GM19455 (cell line): ENCODE data around the gene LCN2.
A peak's percentile ranks its signal among the peaks of the same experiment; 100 is the strongest.

ENCODE experiments used
- ATAC-seq: cut with Tn5 transposase; IDR thresholded peaks from one replicate; pipeline ENCODE4 v1.9.1; 2021; ENCODE audit not compliant: unreplicated experiment

Gene LCN2

DNA sequence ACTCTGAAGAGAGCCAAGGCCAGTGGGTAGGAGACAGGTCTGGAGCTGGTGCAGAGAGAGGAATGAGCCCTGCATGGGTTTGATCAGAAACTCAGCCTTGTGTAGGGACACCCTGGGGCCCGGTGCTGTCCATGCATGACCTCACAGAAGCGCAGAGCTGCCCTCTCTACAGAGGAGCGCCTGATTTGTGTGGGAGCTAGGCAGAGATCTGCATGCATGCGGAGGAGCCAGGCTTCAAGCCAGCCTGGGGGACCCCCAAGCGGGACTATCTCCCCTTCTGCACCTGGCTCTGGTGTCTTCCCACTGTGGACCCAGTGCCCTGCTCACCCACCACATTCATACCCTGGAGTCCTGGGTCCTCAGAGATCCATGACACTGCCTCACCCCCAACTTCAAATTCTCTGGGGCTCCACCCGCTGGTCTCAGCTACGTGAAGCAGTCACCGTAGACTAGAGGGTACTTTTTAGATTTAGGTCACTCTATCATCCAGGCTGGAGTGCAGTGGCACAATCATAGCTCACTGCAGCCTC, 2.6 kb upstream of the LCN2 start:
- ATAC-seq = no peak

DNA sequence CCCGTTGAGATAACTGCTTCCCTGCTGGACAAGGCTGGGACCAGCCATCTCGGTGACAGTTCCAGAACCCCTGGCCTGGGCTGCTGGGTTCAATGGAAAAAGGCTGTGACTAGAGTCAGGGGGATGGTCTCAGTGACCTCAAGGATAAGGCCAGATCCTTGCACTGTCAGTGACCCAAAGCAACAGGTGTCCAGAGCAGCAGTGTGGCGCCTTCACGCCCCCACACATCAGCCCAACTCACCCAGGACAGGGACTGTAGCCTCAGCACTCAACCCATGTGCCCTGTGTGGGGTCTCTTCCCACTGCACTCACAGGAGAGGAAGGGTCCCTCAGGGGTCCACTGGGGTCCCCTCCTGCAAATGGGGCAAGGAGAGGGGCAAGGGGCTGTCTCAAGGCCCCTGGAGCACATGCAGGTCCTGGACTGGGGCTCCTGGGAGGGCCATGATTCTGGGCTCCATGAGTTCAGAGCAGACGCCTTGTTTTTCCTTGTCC, 698 bp upstream of the LCN2 start:
- ATAC-seq = no peak

DNA sequence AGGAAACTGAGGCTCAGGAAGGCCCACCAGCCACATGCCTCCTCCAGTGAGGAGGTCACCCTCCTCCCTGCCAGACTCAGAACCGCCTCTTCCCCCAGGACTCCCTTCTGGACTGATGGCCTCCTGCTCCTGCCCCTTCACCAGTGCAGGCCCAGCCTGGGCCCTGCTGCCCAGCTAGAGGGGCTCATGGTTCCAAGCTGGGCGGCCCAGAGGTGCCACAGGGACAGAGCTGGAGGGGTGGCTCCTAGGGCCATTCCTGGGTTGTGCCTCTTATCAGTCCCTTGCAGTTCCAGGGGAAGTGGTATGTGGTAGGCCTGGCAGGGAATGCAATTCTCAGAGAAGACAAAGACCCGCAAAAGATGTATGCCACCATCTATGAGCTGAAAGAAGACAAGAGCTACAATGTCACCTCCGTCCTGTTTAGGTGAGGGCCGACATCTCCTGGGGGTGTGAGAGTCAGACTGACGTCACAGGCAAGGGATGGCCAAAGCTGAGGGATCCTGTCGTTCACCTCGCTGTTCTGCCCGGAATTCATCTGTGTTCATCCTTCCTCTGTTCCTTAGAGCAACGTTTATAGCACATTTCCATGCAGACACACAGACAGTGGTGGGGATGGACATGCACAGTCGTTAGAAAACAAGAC, 819 bp downstream of the LCN2 start:
- no peak for ATAC-seq

DNA sequence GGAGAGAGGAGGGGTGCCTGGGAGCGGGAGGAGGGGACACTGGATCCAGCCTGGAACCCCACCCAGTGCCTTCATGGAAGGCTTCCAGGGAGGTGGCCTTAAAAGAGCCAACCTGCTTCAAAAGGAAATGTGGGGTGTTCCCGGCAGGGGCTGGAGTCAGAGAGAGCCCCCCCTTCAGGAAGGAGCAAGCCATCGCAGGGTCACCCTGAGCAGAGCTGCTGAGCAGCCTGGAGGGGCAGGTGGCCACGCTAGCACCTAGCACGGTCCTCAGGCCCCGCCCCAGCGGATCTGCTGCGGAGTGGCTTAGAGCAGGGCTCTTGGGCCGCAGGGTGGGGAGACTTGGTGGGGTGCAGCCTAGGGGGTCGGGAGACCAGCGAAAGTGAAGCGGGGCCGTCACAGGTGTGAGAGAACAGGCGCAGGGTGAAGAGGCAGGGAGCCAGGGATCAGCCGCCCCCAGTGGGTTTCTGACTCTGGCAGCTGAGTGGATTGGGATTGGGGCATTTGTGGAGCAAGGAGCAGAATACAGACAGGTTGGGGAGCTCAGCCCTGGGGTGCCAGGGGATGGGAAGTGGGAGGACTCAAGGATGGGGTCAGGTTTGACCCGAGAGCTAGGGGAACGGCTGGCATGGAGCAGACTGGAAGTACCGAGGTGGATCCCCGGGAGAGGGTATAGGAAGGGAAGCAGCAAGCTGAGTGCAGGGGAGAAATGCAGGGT, 1.5 kb downstream of the LCN2 start:
- no peak for ATAC-seq

DNA sequence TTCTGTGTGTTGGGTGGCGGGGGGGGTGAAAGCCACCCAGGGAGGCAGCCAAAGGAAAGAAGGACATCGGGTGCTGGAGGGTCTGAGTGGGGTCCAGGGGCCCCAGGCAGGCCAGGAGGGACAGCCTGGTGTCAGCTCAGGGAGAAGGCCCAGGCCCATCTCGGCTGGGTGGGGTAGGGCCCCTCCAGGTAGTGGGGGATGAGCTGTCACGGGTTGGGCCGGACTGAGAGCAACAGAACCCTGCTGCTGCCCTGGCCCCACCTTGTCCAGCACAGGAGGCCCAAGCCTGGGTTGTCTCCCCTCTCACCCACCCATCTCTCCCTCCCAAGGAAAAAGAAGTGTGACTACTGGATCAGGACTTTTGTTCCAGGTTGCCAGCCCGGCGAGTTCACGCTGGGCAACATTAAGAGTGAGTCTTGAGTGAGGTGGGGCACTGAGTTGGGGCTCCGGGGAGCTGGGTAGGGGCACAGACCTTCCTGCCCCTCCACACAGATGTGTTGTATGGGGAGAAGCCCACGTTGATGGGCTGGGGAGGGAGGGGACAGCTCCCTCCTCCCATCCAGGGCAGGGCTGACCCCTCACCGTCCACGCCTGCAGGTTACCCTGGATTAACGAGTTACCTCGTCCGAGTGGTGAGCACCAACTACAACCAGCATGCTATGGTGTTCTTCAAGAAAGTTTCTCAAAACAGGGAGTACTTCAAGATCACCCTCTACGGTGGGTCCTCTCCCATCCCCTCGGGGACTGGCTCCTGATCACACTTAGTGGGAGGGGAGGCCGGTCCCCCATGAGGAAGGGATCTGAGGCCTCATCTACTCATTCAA, 2.3 kb downstream of the LCN2 start:
- ATAC-seq = no peak

DNA sequence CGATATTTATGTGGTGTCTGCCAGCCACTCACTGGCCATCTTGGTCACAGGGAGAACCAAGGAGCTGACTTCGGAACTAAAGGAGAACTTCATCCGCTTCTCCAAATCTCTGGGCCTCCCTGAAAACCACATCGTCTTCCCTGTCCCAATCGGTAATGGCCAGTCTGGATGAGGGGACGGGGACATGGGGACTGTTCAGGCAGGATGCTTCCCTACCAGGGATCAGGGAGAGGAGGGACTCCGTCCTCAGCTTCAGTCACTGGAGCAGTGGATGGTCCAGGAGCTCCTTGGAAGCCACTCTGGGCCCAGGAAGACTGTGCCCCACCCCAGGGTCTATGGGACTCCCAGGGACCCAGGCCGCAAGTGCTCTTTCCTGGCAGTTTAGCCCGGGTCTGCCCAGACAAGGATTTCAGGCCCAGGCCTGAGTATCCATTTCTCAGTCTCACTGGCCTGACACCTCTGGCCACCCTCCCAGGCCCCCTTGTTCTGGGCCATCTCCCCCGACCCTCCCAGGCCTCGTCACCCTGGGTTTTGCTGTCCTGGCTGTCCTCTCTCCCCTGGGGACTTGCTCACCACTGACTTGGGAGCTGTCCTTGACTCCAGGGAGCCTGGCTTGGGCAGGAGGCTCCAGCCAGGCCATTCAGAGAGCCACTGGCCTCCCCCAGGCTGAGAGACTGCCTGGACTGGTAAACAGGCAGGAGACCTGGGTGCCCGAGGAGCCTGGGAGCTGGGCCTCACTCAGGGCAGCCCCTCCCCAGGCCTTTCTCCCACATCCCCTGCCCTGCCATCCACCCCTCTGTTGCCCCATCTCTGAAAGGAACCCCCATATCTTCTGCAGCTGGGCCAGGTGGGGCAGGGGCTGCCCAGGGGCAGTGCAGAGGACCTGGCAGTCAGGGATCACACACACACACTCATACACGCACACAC, 3.1 kb downstream of the LCN2 start:
- ATAC-seq = no peak

DNA sequence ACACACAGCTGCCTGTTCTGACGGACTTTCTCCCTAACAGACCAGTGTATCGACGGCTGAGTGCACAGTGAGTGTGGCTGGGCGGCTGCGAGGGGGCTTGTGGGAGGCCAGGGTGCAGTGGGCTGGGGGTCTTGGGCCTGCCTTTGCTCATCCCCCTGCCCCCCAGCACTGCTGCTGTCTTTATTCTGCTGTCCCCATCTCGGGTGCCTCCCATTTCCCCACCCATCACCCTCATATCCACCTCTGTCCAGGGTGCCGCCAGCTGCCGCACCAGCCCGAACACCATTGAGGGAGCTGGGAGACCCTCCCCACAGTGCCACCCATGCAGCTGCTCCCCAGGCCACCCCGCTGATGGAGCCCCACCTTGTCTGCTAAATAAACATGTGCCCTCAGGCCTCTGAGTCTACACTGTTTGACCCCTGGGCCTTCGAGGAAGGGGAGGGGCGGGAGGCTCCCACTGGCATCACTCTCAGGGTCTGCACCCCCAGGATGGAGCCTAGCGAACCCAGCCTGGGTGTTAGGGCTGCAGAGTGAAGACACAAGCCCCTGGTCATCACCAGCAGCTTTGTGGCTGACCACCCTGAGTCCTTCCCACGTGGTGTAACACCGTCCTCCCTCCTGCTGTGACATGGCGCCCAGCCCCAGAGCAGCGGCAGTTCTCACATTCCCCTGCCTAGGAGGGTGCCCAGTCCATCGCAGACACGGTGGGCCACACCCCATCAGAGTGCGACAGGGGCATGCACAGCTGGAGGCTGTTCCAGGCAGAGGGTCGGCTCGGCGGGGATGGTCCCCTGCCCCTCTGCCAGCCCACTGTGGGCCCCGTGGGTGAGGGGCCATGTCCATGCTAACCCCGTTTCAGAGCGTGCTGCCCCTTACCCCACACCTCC, 4.0 kb downstream of the LCN2 start:
- no peak for ATAC-seq

DNA sequence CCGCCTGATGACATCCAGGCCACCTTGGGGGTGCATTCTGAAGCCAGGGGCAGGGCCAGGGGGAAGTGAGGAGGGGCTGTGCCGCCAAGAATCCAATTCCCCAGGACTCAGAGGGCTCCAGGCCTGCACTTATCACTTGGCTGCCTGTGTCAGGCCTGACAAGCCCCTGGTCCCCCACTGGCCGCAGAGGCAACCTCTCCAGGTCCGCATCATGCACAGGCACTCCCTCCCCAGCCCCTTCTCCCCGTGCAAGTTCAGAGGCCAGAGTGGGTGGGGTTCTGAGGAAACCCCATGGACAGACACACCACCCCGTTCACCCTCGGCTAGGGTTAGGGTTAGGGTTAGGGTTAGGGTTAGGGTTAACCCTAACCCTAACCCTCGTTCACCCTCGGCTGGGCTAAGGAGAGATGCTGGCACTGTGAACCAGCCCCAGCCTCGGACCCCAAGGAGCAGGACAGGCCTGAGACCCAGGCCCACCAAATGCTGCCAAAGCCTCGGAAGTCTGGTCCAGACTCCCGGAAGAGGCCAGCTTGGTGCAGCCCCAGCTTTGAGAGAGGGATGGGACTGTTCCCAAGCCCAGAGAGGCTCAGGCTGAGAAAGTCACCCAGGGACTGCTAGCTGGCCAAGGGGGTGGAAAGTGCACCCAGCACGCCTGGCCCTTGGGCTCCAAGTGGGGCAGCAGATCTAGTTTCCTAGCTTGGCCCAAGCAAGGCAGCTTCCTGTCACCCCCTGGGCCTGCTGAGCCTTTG, 4.9 kb downstream of the LCN2 start:
- no peak for ATAC-seq

DNA sequence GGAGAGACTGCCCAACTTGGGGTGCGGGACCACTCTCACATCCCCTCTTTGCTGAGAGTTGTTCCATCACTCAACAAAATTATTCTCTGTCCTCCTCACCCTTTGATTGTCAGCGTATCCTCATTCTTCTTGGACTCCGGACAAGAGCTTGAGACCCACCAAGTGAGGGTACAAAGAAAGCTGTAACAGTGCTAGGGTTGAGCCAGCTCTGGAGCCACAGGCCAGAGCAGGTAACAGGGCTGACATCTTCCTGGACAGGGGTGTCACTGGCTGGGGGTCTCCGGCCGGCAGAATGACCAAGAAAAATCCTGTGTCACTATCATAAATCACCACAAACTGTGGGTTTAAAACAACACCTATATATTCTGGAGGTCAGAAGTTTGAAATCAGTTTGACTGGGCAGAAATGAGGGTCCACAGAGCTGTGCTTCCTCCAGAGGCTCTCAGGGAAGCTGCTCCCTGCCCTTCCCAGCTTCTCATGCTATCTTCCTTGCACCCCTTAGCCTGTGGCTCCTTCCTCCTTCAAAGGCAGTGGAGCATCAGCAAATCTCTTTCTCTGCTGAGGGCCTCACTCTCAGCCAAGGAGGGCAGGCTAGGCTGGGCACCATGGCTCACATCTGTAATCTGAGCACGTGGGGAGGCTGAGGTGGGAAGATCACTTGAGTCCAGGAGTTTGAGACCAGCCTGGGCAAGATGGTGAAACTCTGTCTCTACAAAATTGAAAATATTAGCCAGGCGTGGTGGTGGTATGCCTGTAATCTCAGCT, 6.7 kb downstream of the LCN2 start:
- ATAC-seq = no peak

DNA sequence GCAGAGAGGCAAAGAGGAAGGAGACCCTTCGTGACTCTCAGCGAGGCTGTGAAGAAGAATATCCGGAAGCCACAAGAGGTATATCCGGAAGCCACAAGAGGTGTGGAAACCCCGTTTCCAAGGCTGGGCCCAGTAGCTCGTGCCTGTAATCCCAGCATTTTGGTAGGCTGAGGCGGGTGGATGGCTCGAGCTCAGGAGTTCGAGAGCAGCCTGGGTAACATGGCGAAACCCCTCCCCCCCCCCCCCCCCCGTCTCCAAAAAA, 10.2 kb downstream of the LCN2 start:
- peak; percentile 17 for ATAC-seq

DNA sequence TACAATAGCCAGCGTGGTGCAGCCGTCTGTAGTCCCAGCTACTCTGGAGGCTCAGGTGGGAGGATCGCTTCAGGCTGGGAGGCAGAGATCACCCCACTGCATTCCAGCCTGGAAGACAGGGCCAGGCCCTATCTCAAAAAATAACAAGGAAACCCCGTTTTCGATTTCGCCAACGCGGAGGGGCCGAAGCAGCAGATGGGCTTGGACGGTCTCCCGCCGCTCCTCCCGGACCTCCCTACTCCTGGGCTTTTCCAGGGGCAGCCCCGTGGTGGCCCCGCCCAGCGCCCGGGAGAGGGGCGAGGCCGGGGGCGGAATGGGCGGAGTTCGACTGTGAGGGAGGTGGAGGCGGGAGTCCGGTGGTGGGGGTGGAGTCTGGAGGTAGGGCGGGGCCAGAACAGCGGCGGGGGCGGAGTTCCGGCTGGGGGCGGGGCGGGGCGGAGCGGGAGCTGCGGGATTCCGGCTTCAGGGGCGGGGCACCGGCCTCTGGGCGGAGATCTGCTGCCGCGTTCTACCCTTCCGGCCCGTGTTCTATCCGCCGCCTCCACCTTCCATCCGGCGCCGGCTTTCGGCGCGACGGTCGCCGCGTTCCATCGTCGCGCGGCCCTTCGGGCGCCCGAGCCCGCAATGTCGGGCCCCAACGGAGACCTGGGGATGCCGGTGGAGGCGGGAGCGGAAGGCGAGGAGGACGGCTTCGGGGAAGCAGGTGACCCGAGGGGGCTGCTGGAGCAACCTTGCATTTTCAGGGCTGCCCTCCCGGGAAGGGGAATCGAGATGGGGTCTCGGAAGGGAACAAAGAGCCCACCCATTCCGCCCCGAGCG, 10.7 kb downstream of the LCN2 start, which contains the start of gene BBLN:
Gene BBLN, plus strand, starts transcription at position 482 of the 819 bp plus-strand sequence. Its CDS starts 143 bp downstream, at position 625.
- peak; percentile 69 for ATAC-seq

DNA sequence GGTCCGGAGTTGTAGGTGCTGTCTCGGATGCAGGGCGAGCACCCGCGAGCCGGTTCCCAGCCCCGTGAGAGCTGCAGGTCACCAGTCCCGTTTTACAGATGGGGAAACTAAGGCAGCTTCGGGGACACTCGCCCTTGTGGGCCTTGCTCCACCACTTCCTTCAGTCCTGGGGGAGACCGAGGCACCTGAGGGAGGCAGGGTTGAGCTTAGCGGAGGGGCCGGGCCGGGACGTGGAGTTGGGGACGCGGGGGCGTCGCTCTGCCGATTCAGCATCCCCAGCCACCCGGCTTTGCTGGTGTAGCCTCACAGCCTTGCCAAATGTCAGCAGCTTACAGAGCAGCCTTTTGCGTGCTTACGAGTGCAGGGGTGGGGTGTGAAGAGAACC, 11.3 kb downstream of the LCN2 start:
- peak; percentile 12 for ATAC-seq

DNA sequence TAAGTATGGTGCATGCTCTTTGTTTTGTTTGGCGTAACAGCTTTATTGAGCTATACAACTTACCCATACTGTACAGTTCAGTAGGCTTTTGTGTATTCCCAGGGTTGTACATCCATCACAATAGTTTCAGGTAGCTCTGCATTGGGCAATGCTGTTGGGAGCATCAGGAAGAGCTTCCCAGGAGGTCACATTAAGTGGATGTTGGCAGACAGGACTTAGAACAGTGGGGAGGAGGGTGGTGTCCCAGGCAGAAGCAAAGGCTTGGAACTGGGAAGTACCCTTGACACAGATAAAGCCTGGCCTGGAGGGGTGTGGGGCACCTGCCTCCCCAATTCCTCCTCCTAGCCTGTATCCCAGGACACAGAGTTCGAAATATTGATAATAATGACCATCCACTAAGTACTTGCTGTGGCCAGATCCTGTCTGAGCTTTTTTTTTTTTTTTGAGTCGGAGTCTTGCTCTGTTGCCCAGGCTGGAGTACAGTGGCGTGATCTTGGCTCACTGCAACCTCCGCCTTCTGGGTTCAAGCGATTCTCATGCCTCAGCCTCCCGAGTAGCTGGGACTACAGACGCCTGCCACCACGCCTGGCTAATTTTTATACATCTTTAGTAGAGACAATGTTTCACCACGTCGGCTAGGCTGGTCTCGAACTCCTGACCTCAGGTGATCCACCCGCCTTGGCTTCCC, 12.1 kb downstream of the LCN2 start:
- no peak for ATAC-seq

DNA sequence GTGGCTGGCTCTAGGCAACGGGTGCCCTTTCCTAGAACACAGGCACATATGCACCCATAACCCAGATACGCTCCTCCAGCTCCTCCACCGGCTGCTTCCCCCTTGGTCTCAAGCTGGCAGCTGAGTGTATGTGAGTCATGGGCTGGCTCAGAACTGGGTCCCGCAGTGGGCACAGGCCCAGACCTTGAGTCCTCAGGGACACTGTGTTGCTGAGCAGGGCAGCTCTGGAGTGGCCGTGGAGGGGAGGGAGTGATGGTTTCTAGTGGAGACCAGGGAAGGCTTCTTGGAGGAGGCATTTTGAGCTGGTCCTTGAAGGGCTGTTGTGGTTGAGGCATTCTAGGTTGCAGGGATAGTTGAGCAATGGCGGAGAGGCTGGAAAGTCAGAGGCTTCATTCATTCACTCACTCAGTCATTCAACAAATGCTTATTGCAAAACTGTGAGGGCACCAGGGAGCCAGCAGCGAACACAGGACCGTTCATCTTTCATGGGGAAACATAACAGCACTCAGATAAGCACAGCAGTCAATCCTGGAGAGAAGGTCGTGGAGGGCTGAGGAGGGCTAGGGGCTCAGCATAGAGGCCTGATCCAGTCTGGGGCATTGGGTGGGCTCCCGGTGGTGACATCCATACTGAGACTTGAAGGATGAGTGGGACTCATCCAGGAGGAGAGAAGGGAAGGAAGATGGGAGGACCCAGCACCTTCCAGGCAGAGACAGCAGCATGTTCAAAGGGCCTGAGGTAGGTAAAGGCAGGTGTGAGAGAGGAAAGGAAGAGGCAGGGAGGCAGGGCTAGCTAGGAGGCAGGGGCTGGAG, 13.2 kb downstream of the LCN2 start:
- no peak for ATAC-seq

DNA sequence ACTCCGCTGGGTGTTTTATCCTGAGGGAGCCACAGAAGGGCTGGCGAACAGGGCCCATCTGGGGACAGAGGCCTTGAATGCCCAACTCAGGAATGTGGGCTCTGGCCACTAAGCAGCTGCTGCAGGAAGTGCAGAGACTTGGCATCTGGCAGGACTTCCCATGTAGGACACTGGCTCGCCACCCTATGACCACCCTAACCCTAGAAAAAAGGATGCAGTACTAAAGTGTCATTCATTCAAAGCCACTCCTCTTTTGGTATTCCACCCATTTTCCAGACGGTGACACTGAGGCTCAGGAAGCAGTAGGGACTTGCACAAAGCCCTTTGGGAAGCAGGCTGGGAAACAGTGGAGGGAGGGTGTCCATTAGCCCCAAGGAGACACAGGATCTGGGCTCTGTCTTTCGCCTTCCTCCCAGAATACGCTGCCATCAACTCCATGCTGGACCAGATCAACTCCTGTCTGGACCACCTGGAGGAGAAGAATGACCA, 13.8 kb downstream of the LCN2 start:
- ATAC-seq = no peak
